ENCODE data around the gene APOL6.

DNA sequence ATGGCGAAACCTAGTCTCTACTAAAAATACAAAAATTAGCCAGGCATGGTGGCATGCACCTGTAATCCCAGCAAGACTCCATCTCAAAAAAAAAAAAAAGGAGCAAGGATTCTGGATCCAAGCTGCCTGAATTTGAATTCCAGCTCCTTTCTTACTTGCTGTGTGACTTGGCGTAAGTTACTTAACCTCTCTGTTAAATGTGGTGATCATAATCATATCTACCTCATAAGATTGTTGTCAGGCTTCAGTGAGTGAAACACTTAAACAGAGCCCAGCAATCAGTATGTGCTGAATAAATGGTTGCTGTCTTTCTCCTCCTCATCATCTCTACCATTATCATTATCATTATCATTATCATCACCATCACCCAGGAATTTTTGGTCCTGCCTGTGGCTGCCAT lies 33.8 kb upstream of the APOL6 start:
- TF ChIP-seq, protein P1, sequence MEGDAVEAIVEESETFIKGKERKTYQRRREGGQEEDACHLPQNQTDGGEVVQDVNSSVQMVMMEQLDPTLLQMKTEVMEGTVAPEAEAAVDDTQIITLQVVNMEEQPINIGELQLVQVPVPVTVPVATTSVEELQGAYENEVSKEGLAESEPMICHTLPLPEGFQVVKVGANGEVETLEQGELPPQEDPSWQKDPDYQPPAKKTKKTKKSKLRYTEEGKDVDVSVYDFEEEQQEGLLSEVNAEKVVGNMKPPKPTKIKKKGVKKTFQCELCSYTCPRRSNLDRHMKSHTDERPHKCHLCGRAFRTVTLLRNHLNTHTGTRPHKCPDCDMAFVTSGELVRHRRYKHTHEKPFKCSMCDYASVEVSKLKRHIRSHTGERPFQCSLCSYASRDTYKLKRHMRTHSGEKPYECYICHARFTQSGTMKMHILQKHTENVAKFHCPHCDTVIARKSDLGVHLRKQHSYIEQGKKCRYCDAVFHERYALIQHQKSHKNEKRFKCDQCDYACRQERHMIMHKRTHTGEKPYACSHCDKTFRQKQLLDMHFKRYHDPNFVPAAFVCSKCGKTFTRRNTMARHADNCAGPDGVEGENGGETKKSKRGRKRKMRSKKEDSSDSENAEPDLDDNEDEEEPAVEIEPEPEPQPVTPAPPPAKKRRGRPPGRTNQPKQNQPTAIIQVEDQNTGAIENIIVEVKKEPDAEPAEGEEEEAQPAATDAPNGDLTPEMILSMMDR (IDR thresholded peaks at IDR 0.05; ENCODE audit: low read length), result no peak
- TF ChIP-seq EZH2 (optimal IDR thresholded peaks at IDR 0.05; ENCODE audit: low read depth, low read length), result no peak
- no peak for TF ChIP-seq EZH2phosphoT487 (IDR thresholded peaks at IDR 0.05; ENCODE audit: low read length)
